Testis (tissue), 2 donors: ENCODE data around the gene TRIM38.
"Not testable (repeated sequence)": the region's sequence is repeated elsewhere in the genome, so short reads cannot be mapped to it uniquely, and the experiment has no call there.

Experiments used
- POLR2A ChIP-seq: fragments of 450-650 bp; IDR thresholded peaks from one replicate; pipeline ENCODE4 v1.6.1; 2017; ENCODE audit warnings: antibody characterized with exemption, mild to moderate bottlenecking, moderate library complexity
- TF ChIP-seq, protein P1 (sequence below), 3 experiments: fragments of 450-650 bp in 2 of 3; fragments of 200-600 bp in 1 of 3; sonication (generic) in 1 of 3; IDR thresholded peaks; one replicate each; pipeline ENCODE4 v1.5.1; 2016 to 2019; ENCODE audit warnings: antibody characterized with exemption in 3 of 3, mild to moderate bottlenecking in 2 of 3, moderate library complexity in 1 of 3

- TF ChIP-seq, protein P1, sequence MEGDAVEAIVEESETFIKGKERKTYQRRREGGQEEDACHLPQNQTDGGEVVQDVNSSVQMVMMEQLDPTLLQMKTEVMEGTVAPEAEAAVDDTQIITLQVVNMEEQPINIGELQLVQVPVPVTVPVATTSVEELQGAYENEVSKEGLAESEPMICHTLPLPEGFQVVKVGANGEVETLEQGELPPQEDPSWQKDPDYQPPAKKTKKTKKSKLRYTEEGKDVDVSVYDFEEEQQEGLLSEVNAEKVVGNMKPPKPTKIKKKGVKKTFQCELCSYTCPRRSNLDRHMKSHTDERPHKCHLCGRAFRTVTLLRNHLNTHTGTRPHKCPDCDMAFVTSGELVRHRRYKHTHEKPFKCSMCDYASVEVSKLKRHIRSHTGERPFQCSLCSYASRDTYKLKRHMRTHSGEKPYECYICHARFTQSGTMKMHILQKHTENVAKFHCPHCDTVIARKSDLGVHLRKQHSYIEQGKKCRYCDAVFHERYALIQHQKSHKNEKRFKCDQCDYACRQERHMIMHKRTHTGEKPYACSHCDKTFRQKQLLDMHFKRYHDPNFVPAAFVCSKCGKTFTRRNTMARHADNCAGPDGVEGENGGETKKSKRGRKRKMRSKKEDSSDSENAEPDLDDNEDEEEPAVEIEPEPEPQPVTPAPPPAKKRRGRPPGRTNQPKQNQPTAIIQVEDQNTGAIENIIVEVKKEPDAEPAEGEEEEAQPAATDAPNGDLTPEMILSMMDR (IDR thresholded peaks at IDR 0.05) = not testable (repeated sequence)
- not testable (repeated sequence) for TF ChIP-seq POLR2A
Observed at GRCh38 chr6:25929785-25930184, 32.8 kb upstream of the TRIM38 start.
